WTC11 (cell line): ENCODE results near the gene NOTO. TPM values are rescaled to one million over a fixed set of nuclear protein-coding genes. Genes with fewer than 3 reads are reported as not detected.
A peak's percentile ranks its signal among the peaks of the same experiment; 100 is the strongest.

Experiments used
- CREM ChIP-seq: sonication (generic); formaldehyde crosslinking; IDR thresholded peaks from 2 replicates; pipeline ENCODE4 v1.8.1; 2022; ENCODE audit warnings: mild to moderate bottlenecking, missing genetic modification reagents, moderate library complexity
- ELF4 ChIP-seq: sonication (generic); formaldehyde crosslinking; IDR thresholded peaks from 2 replicates; pipeline ENCODE4 v1.8.1; 2022; ENCODE audit warnings: low read depth, mild to moderate bottlenecking, moderate library complexity, missing genetic modification reagents
- ETV6 ChIP-seq: sonication (generic); formaldehyde crosslinking; IDR thresholded peaks from 2 replicates; pipeline ENCODE4 v1.8.1; 2022; ENCODE audit warnings: mild to moderate bottlenecking, missing genetic modification reagents
- MYBL2 ChIP-seq: sonication (generic); formaldehyde crosslinking; IDR thresholded peaks from 2 replicates; pipeline ENCODE4 v1.8.1; 2023; ENCODE audit warnings: mild to moderate bottlenecking, moderate library complexity, missing genetic modification reagents
- NFYB ChIP-seq: sonication (generic); formaldehyde crosslinking; conservative IDR thresholded peaks from 2 replicates; pipeline ENCODE4 v1.8.0; 2022; ENCODE audit warnings: low read depth, missing genetic modification reagents
- NR1H2 ChIP-seq: sonication (generic); formaldehyde crosslinking; IDR thresholded peaks from 2 replicates; pipeline ENCODE4 v1.9.0; 2021; ENCODE audit warnings: mild to moderate bottlenecking, moderate library complexity, missing genetic modification reagents
- NR3C1 ChIP-seq: sonication (generic); formaldehyde crosslinking; conservative IDR thresholded peaks from 2 replicates; pipeline ENCODE4 v1.8.1; 2023; ENCODE audit warnings: low read depth, mild to moderate bottlenecking, missing genetic modification reagents
- OVOL2 ChIP-seq: fragments of 250-450 bp; sonication (Bioruptor Pico); IDR thresholded peaks from 2 replicates; pipeline ENCODE4 v1.9.0; 2021; ENCODE audit warnings: mild to moderate bottlenecking, borderline replicate concordance
- RORB ChIP-seq: fragments of 250-450 bp; sonication (Bioruptor Pico); IDR thresholded peaks from 2 replicates; pipeline ENCODE4 v1.9.0; 2021; ENCODE audit warnings: mild to moderate bottlenecking
- SMAD3 ChIP-seq: sonication (generic); formaldehyde crosslinking; IDR thresholded peaks from 2 replicates; pipeline ENCODE4 v1.8.0; 2022; ENCODE audit warnings: missing genetic modification reagents, mild to moderate bottlenecking, borderline replicate concordance
- SP1 ChIP-seq: sonication (generic); formaldehyde crosslinking; conservative IDR thresholded peaks from 2 replicates; pipeline ENCODE4 v1.8.1; 2022; ENCODE audit warnings: missing genetic modification reagents
- TEAD1 ChIP-seq: sonication (generic); formaldehyde crosslinking; IDR thresholded peaks from 2 replicates; pipeline ENCODE4 v1.8.0; 2022; ENCODE audit warnings: mild to moderate bottlenecking, missing genetic modification reagents
- ZNF263 ChIP-seq: sonication (generic); formaldehyde crosslinking; IDR thresholded peaks from 2 replicates; pipeline ENCODE4 v1.8.1; 2022; ENCODE audit warnings: low read depth, mild to moderate bottlenecking, moderate library complexity, missing genetic modification reagents
- total RNA-seq: library from RNA; stranded (reverse); gene quantifications from 3 replicates; pipeline ENCODE4 v1.2.3, GENCODE V29; 2021
- TF ChIP-seq, protein P1 (sequence below): fragments of 250-450 bp; sonication (Bioruptor Pico); IDR thresholded peaks from 2 replicates; pipeline ENCODE4 v1.9.0; 2021; ENCODE audit warnings: mild to moderate bottlenecking
- TF ChIP-seq, protein P2 (sequence below): fragments of 250-450 bp; sonication (Bioruptor Pico); IDR thresholded peaks from 2 replicates; pipeline ENCODE4 v1.9.0; 2021; ENCODE audit warnings: mild to moderate bottlenecking, borderline replicate concordance
- TF ChIP-seq, protein P3 (sequence below): sonication (generic); formaldehyde crosslinking; IDR thresholded peaks from 2 replicates; pipeline ENCODE4 v1.8.1; 2023; ENCODE audit warnings: mild to moderate bottlenecking, missing genetic modification reagents, borderline replicate concordance
- TF ChIP-seq, protein P4 (sequence below): sonication (generic); formaldehyde crosslinking; IDR thresholded peaks from 2 replicates; pipeline ENCODE4 v1.8.0; 2022; ENCODE audit warnings: mild to moderate bottlenecking, missing genetic modification reagents
- TF ChIP-seq, protein P5 (sequence below): fragments of 250-450 bp; sonication (Bioruptor Pico); conservative IDR thresholded peaks from 2 replicates; pipeline ENCODE4 v1.9.0; 2021; ENCODE audit warnings: mild to moderate bottlenecking
- TF ChIP-seq, protein P6 (sequence below): sonication (generic); formaldehyde crosslinking; IDR thresholded peaks from 2 replicates; pipeline ENCODE4 v1.8.0; 2022; ENCODE audit warnings: mild to moderate bottlenecking, missing genetic modification reagents
- TF ChIP-seq, protein P7 (sequence below): fragments of 250-450 bp; sonication (Bioruptor Pico); IDR thresholded peaks from 2 replicates; pipeline ENCODE4 v1.8.0; 2021; ENCODE audit warnings: mild to moderate bottlenecking

The NOTO gene
- total RNA-seq, 1 experiment from 2014 or later = 0.15 TPM

DNA sequence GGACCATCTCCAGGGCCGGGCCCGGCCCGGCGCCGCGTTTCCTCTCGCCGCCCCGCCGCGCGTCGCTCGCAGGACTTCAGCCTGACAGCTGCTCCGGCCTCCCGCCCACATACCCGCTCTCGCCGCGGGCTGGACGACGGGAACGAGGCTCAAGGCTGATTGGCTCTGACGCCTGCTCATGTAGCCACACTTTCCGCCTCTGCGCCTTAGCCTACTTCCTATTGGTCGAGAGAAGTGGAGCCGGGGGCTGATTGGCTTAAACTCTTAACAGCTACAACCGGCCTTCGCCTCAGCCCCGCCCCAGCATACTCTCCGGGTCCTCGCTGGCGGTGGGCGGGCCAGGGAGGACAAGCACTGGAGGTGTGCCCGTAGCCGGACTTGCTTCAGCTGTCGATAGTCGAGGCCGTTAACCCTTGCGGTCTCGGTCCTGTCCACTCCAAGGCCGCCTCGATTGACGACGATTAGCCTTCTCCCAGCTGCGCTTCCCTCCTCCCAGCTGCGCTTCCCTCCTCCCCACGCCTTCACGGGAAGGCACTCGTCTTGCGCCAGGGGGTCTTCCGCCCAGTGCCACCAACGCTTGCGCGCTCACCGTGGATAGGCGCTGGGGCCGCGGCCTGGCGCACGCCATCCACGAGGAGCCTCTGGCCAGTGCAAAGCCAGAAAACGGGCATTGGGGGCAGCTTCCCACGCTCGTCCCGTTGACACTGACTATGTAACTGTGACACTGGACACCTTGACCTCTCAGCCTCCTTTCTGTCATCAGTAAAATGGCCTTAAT lies 31.0 kb downstream of the NOTO start, which contains the start of gene PRADC1 (continued):
- TF ChIP-seq, protein P1, sequence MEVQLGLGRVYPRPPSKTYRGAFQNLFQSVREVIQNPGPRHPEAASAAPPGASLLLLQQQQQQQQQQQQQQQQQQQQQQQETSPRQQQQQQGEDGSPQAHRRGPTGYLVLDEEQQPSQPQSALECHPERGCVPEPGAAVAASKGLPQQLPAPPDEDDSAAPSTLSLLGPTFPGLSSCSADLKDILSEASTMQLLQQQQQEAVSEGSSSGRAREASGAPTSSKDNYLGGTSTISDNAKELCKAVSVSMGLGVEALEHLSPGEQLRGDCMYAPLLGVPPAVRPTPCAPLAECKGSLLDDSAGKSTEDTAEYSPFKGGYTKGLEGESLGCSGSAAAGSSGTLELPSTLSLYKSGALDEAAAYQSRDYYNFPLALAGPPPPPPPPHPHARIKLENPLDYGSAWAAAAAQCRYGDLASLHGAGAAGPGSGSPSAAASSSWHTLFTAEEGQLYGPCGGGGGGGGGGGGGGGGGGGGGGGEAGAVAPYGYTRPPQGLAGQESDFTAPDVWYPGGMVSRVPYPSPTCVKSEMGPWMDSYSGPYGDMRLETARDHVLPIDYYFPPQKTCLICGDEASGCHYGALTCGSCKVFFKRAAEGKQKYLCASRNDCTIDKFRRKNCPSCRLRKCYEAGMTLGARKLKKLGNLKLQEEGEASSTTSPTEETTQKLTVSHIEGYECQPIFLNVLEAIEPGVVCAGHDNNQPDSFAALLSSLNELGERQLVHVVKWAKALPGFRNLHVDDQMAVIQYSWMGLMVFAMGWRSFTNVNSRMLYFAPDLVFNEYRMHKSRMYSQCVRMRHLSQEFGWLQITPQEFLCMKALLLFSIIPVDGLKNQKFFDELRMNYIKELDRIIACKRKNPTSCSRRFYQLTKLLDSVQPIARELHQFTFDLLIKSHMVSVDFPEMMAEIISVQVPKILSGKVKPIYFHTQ (CRISPR knock-in tag) = no peak
- TF ChIP-seq SMAD3 (CRISPR knock-in tag) (peak; percentile 72; the same call in 1 of the 2 replicates), ELF4 (CRISPR knock-in tag) (no peak), ZNF263 (CRISPR knock-in tag) (peak; percentile 73; the same call in 1 of the 2 replicates), MYBL2 (peak; percentile 52; the same call in 1 of the 2 replicates), TEAD1 (CRISPR knock-in tag) (no peak), NFYB (CRISPR knock-in tag) (peak; percentile 93), ETV6 (CRISPR knock-in tag) (0 out of 2 replicates have a peak, but pooled peaks have one; percentile 27), CREM (CRISPR knock-in tag) (0 out of 2 replicates have a peak, but pooled peaks have one; percentile 45), NR1H2 (CRISPR knock-in tag) (no peak), RORB (no peak), OVOL2 (CRISPR knock-in tag) (no peak), SP1 (CRISPR knock-in tag) (peak; percentile 88), NR3C1 (CRISPR knock-in tag) (no peak)
- TF ChIP-seq, protein P2, sequence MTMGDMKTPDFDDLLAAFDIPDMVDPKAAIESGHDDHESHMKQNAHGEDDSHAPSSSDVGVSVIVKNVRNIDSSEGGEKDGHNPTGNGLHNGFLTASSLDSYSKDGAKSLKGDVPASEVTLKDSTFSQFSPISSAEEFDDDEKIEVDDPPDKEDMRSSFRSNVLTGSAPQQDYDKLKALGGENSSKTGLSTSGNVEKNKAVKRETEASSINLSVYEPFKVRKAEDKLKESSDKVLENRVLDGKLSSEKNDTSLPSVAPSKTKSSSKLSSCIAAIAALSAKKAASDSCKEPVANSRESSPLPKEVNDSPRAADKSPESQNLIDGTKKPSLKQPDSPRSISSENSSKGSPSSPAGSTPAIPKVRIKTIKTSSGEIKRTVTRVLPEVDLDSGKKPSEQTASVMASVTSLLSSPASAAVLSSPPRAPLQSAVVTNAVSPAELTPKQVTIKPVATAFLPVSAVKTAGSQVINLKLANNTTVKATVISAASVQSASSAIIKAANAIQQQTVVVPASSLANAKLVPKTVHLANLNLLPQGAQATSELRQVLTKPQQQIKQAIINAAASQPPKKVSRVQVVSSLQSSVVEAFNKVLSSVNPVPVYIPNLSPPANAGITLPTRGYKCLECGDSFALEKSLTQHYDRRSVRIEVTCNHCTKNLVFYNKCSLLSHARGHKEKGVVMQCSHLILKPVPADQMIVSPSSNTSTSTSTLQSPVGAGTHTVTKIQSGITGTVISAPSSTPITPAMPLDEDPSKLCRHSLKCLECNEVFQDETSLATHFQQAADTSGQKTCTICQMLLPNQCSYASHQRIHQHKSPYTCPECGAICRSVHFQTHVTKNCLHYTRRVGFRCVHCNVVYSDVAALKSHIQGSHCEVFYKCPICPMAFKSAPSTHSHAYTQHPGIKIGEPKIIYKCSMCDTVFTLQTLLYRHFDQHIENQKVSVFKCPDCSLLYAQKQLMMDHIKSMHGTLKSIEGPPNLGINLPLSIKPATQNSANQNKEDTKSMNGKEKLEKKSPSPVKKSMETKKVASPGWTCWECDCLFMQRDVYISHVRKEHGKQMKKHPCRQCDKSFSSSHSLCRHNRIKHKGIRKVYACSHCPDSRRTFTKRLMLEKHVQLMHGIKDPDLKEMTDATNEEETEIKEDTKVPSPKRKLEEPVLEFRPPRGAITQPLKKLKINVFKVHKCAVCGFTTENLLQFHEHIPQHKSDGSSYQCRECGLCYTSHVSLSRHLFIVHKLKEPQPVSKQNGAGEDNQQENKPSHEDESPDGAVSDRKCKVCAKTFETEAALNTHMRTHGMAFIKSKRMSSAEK (CRISPR knock-in tag) = no peak
- TF ChIP-seq, protein P3, sequence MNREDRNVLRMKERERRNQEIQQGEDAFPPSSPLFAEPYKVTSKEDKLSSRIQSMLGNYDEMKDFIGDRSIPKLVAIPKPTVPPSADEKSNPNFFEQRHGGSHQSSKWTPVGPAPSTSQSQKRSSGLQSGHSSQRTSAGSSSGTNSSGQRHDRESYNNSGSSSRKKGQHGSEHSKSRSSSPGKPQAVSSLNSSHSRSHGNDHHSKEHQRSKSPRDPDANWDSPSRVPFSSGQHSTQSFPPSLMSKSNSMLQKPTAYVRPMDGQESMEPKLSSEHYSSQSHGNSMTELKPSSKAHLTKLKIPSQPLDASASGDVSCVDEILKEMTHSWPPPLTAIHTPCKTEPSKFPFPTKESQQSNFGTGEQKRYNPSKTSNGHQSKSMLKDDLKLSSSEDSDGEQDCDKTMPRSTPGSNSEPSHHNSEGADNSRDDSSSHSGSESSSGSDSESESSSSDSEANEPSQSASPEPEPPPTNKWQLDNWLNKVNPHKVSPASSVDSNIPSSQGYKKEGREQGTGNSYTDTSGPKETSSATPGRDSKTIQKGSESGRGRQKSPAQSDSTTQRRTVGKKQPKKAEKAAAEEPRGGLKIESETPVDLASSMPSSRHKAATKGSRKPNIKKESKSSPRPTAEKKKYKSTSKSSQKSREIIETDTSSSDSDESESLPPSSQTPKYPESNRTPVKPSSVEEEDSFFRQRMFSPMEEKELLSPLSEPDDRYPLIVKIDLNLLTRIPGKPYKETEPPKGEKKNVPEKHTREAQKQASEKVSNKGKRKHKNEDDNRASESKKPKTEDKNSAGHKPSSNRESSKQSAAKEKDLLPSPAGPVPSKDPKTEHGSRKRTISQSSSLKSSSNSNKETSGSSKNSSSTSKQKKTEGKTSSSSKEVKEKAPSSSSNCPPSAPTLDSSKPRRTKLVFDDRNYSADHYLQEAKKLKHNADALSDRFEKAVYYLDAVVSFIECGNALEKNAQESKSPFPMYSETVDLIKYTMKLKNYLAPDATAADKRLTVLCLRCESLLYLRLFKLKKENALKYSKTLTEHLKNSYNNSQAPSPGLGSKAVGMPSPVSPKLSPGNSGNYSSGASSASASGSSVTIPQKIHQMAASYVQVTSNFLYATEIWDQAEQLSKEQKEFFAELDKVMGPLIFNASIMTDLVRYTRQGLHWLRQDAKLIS (CRISPR knock-in tag) = no peak
- TF ChIP-seq, protein P4, sequence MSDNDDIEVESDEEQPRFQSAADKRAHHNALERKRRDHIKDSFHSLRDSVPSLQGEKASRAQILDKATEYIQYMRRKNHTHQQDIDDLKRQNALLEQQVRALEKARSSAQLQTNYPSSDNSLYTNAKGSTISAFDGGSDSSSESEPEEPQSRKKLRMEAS = peak; percentile 80; the same call in 1 of the 2 replicates
- TF ChIP-seq, protein P5, sequence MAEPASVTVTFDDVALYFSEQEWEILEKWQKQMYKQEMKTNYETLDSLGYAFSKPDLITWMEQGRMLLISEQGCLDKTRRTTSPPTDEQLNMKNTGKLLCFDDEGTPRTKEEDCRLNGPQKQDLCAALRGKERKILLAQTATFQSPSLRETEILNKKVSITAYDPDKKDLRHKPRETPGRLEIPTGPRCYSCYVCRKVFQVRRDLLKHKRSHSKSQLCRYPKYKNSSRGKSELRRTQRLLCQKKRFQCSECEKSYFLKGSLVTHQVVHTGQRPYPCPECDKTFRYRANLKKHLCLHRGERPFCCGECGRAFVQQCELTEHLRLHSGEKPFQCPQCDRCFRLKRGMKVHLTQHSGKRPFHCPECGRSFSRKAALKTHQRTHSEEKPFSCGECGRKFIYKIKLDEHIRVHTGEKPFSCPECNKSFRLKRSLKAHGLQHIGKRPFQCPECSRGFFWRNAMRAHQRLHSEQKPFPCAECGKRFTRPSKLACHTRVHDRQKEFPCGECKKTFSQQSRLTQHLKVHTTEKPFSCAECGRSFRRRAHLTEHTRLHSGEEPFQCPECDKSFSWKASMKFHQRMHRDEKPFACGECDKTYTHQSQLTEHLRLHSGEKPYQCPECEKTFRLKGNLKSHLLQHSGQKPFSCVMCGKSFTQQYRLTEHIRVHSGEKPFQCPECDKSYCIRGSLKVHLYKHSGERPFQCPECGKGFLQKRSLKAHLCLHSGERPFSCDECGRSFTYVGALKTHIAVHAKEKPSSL (CRISPR knock-in tag) = no peak
- TF ChIP-seq, protein P6, sequence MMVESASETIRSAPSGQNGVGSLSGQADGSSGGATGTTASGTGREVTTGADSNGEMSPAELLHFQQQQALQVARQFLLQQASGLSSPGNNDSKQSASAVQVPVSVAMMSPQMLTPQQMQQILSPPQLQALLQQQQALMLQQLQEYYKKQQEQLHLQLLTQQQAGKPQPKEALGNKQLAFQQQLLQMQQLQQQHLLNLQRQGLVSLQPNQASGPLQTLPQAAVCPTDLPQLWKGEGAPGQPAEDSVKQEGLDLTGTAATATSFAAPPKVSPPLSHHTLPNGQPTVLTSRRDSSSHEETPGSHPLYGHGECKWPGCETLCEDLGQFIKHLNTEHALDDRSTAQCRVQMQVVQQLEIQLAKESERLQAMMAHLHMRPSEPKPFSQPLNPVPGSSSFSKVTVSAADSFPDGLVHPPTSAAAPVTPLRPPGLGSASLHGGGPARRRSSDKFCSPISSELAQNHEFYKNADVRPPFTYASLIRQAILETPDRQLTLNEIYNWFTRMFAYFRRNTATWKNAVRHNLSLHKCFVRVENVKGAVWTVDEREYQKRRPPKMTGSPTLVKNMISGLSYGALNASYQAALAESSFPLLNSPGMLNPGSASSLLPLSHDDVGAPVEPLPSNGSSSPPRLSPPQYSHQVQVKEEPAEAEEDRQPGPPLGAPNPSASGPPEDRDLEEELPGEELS (CRISPR knock-in tag) = no peak; the same call in 1 of the 2 replicates
- TF ChIP-seq, protein P7, sequence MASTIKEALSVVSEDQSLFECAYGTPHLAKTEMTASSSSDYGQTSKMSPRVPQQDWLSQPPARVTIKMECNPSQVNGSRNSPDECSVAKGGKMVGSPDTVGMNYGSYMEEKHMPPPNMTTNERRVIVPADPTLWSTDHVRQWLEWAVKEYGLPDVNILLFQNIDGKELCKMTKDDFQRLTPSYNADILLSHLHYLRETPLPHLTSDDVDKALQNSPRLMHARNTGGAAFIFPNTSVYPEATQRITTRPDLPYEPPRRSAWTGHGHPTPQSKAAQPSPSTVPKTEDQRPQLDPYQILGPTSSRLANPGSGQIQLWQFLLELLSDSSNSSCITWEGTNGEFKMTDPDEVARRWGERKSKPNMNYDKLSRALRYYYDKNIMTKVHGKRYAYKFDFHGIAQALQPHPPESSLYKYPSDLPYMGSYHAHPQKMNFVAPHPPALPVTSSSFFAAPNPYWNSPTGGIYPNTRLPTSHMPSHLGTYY (CRISPR knock-in tag) = no peak
